ENCODE measurements around the gene NNAT.

Gene NNAT

GRCh38 chr20:37510226-37510625, 10.8 kb upstream of the NNAT start:
- no peak for ATAC-seq (replicated peaks)
- Mint-ChIP-seq H3K4me3 (no peak overlapping the region), H3K9me3 (no peaks in the 10 kb centered on the region), H3K36me3 (peaks cover 23 to 39% of the 10 kb centered on the region in 2 donors), H3K27me3 (no peaks in the 10 kb centered on the region), H3K4me1 (peaks cover 18 to 24% of the 10 kb centered on the region in 2 donors), H3K27ac (no peak overlapping the region)
- DNase-seq, result no peak

- no peaks in the 10 kb centered on the region for H3K27me3 Mint-ChIP-seq
- no peak for DNase-seq
These were observed 9.3 kb upstream of the NNAT start for GRCh38 chr20:37511610-37512275.

GRCh38 chr20:37513779-37514359, 7.2 kb upstream of the NNAT start:
- H3K4me1 Mint-ChIP-seq, result peaks cover 23 to 37% of the 10 kb centered on the region in 2 donors

More at GRCh38 chr20:37511610-37512275, 9.3 kb upstream of the NNAT start:
- H3K4me3 Mint-ChIP-seq, result no peak overlapping the region
- peaks cover 18 to 35% of the 10 kb centered on the region in 2 donors for H3K4me1 Mint-ChIP-seq
- peaks cover 23 to 45% of the 10 kb centered on the region in 2 donors for H3K36me3 Mint-ChIP-seq
- H3K9me3 Mint-ChIP-seq, result no peaks in the 10 kb centered on the region
- no peak overlapping the region for H3K27ac Mint-ChIP-seq
- ATAC-seq (replicated peaks), result no peak

GRCh38 chr20:37515876-37516275, 5.2 kb upstream of the NNAT start:
- Mint-ChIP-seq H3K36me3 (peaks cover 41 to 63% of the 10 kb centered on the region in 2 donors), H3K27ac (no peak overlapping the region)

More at GRCh38 chr20:37513779-37514359, 7.2 kb upstream of the NNAT start:
- H3K27me3 Mint-ChIP-seq, result no peaks in the 10 kb centered on the region
- H3K4me3 Mint-ChIP-seq, result no peak overlapping the region
- peaks cover 34 to 60% of the 10 kb centered on the region in 2 donors for H3K36me3 Mint-ChIP-seq
- no peak for DNase-seq
- no peak for ATAC-seq (replicated peaks)
- no peak overlapping the region for H3K27ac Mint-ChIP-seq
- H3K9me3 Mint-ChIP-seq, result no peaks in the 10 kb centered on the region

GRCh38 chr20:37516811-37517750, 4.0 kb upstream of the NNAT start:
- DNase-seq (no peak), ATAC-seq (replicated peaks) (no peak)
- Mint-ChIP-seq H3K27me3 (no peaks in the 10 kb centered on the region), H3K36me3 (peaks cover 41 to 59% of the 10 kb centered on the region in 2 donors), H3K27ac (no peak overlapping the region), H3K4me1 (peaks cover 21 to 56% of the 10 kb centered on the region in 2 donors), H3K9me3 (no peaks in the 10 kb centered on the region), H3K4me3 (no peak overlapping the region)

More at GRCh38 chr20:37515876-37516275, 5.2 kb upstream of the NNAT start:
- DNase-seq, result no peak
- Mint-ChIP-seq H3K4me3 (no peak overlapping the region), H3K9me3 (no peaks in the 10 kb centered on the region), H3K4me1 (peaks cover 26 to 49% of the 10 kb centered on the region in 2 donors), H3K27me3 (no peaks in the 10 kb centered on the region)
- no peak for ATAC-seq (replicated peaks)

- Mint-ChIP-seq H3K36me3 (peaks cover 38 to 59% of the 10 kb centered on the region in 2 donors), H3K9me3 (no peaks in the 10 kb centered on the region), H3K4me1 (peaks cover 21 to 57% of the 10 kb centered on the region in 2 donors), H3K4me3 (no peak overlapping the region), H3K27me3 (no peaks in the 10 kb centered on the region), H3K27ac (no peak overlapping the region)
- no peak for DNase-seq
- ATAC-seq (replicated peaks), result no peak
These were observed 3.0 kb upstream of the NNAT start for GRCh38 chr20:37518059-37518458.

- peaks cover 26 to 62% of the 10 kb centered on the region in 2 donors for H3K4me1 Mint-ChIP-seq
- no peaks in the 10 kb centered on the region for H3K27me3 Mint-ChIP-seq
- no peaks in the 10 kb centered on the region for H3K9me3 Mint-ChIP-seq
- no peak for DNase-seq
- no peak for ATAC-seq (replicated peaks)
- no peak overlapping the region for H3K27ac Mint-ChIP-seq
- H3K36me3 Mint-ChIP-seq, result peaks cover 38 to 62% of the 10 kb centered on the region in 2 donors
- no peak overlapping the region for H3K4me3 Mint-ChIP-seq
These were observed 2.2 kb upstream of the NNAT start for GRCh38 chr20:37518606-37519507.

GRCh38 chr20:37519508-37520418, 1.3 kb upstream of the NNAT start:
- Mint-ChIP-seq H3K4me1 (peaks cover 29 to 65% of the 10 kb centered on the region in 2 donors), H3K9me3 (no peaks in the 10 kb centered on the region), H3K4me3 (peak overlapping the region; percentile 63 to 85), H3K27me3 (no peaks in the 10 kb centered on the region), H3K27ac (no peak overlapping the region), H3K36me3 (peaks cover 34 to 61% of the 10 kb centered on the region in 2 donors)
- DNase-seq, result no peak
- peak in 1 of 2 donors; percentile 44 for ATAC-seq (replicated peaks)

GRCh38 chr20:37520419-37520955, 563 bp upstream of the NNAT start:
- ATAC-seq (replicated peaks) (peak in 1 of 2 donors; percentile 23), DNase-seq (no peak)
- Mint-ChIP-seq H3K4me1 (peaks cover 34 to 66% of the 10 kb centered on the region in 2 donors), H3K9me3 (no peaks in the 10 kb centered on the region), H3K27ac (peak overlapping the region; percentile 67), H3K36me3 (peaks cover 29 to 55% of the 10 kb centered on the region in 2 donors), H3K27me3 (no peaks in the 10 kb centered on the region), H3K4me3 (peak overlapping the region; percentile 63 to 85)

- H3K36me3 Mint-ChIP-seq, result peaks cover 26 to 47% of the 10 kb centered on the region in 2 donors
- no peak for DNase-seq
- no peaks in the 10 kb centered on the region for H3K9me3 Mint-ChIP-seq
- no peak for ATAC-seq (replicated peaks)
- peaks cover 41 to 68% of the 10 kb centered on the region in 2 donors for H3K4me1 Mint-ChIP-seq
- no peaks in the 10 kb centered on the region for H3K27me3 Mint-ChIP-seq
- no peak overlapping the region for H3K27ac Mint-ChIP-seq
- no peak overlapping the region for H3K4me3 Mint-ChIP-seq
These were observed 1.4 kb downstream of the NNAT start for GRCh38 chr20:37522260-37523011.

- no peak for ATAC-seq (replicated peaks)
- Mint-ChIP-seq H3K27ac (no peak overlapping the region), H3K4me1 (peaks cover 38 to 68% of the 10 kb centered on the region in 2 donors), H3K36me3 (peaks cover 22 to 42% of the 10 kb centered on the region in 2 donors), H3K27me3 (no peaks in the 10 kb centered on the region), H3K9me3 (no peaks in the 10 kb centered on the region), H3K4me3 (no peak overlapping the region)
- DNase-seq, result no peak
These were observed 2.0 kb downstream of the NNAT start for GRCh38 chr20:37523012-37523391.

Data from stimulated activated naive B cell treated with anti-CD40 and anti-IgM and Interleukin-4, amounts not matched to agents 10 μg/mL and 1 μg/mL and 100 μg/mL, for 72 hours (primary cell).